H9 (cell line): Measurements from ENCODE around the gene TTLL1. TPM values are rescaled to one million over a fixed set of nuclear protein-coding genes. Genes with fewer than 3 reads are reported as not detected.

Source experiments
- DNase-seq: peaks from one replicate; pipeline ENCODE4 v3.0.0-alpha.2; 2017
- H2AFZ ChIP-seq: one replicate; pipeline ENCODE4 v1.6.1; 2013; ENCODE audit warnings: mild to moderate bottlenecking, low read length, control low read depth, moderate library complexity
- H2AK5ac ChIP-seq: 2 replicates; pipeline ENCODE4 v1.6.1; 2013; ENCODE audit warnings: low read length, control low read depth, mixed read lengths; ENCODE audit not compliant: insufficient read length
- H2BK120ac ChIP-seq: one replicate; pipeline ENCODE4 v1.6.1; 2013; ENCODE audit warnings: low read depth, mild to moderate bottlenecking, low read length, control low read depth, inconsistent platforms; ENCODE audit not compliant: poor library complexity, severe bottlenecking
- H2BK12ac ChIP-seq: 2 replicates; pipeline ENCODE4 v1.6.1; 2013; ENCODE audit warnings: low read length, control low read depth, mixed read lengths, low read depth; ENCODE audit not compliant: insufficient read length
- H2BK15ac ChIP-seq: 2 replicates; pipeline ENCODE4 v1.6.1; 2013; ENCODE audit warnings: low read depth, low read length, control low read depth
- H2BK20ac ChIP-seq: one replicate; pipeline ENCODE4 v1.6.1; 2013; ENCODE audit warnings: low read depth, mild to moderate bottlenecking, low read length, control low read depth, inconsistent platforms; ENCODE audit not compliant: poor library complexity, severe bottlenecking
- H2BK5ac ChIP-seq: 2 replicates; pipeline ENCODE4 v1.6.1; 2013; ENCODE audit warnings: low read length, control low read depth, mixed read lengths; ENCODE audit not compliant: insufficient read length
- H3K14ac ChIP-seq: 2 replicates; pipeline ENCODE4 v1.6.1; 2013; ENCODE audit warnings: low read length, control low read depth; ENCODE audit not compliant: insufficient read depth
- H3K18ac ChIP-seq: 2 replicates; pipeline ENCODE4 v1.6.1; 2013; ENCODE audit warnings: low read depth, mild to moderate bottlenecking, mixed read lengths, low read length, control low read depth; ENCODE audit not compliant: insufficient read length
- H3K23ac ChIP-seq: 2 replicates; pipeline ENCODE4 v1.6.1; 2013; ENCODE audit warnings: low read length, control low read depth, mixed read lengths, low read depth; ENCODE audit not compliant: insufficient read length
- H3K23me2 ChIP-seq: 2 replicates; pipeline ENCODE4 v1.6.1; 2013; ENCODE audit warnings: low read depth, mild to moderate bottlenecking, mixed read lengths, low read length, control low read depth; ENCODE audit not compliant: insufficient read length, poor library complexity, severe bottlenecking
- H3K27ac ChIP-seq: 2 replicates; pipeline ENCODE4 v1.5.1; 2013; ENCODE audit warnings: low read length, control low read depth, mixed read lengths, low read depth; ENCODE audit not compliant: insufficient read length
- H3K27me3 ChIP-seq: 2 replicates; pipeline ENCODE4 v1.6.1; 2013; ENCODE audit warnings: low read length, control low read depth, inconsistent platforms; ENCODE audit not compliant: insufficient read depth
- H3K4ac ChIP-seq: 2 replicates; pipeline ENCODE4 v1.6.1; 2013; ENCODE audit warnings: low read depth, mild to moderate bottlenecking, control low read depth, inconsistent platforms, low read length, moderate library complexity
- H3K4me1 ChIP-seq: 2 replicates; pipeline ENCODE4 v1.6.1; 2013; ENCODE audit warnings: low read length, control low read depth, inconsistent platforms; ENCODE audit not compliant: insufficient read depth
- H3K4me2 ChIP-seq: 2 replicates; pipeline ENCODE4 v1.6.1; 2013; ENCODE audit warnings: low read length, control low read depth, mixed read lengths; ENCODE audit not compliant: insufficient read length, insufficient read depth
- H3K56ac ChIP-seq: 2 replicates; pipeline ENCODE4 v1.6.1; 2013; ENCODE audit warnings: low read depth, mild to moderate bottlenecking, mixed read lengths, low read length, control low read depth; ENCODE audit not compliant: insufficient read length
- H3K79me1 ChIP-seq: 2 replicates; pipeline ENCODE4 v1.6.1; 2013; ENCODE audit warnings: low read depth, mild to moderate bottlenecking, moderate library complexity, low read length, control low read depth, inconsistent platforms; ENCODE audit not compliant: insufficient read depth, poor library complexity, severe bottlenecking
- H3K79me2 ChIP-seq: 2 replicates; pipeline ENCODE4 v1.6.1; 2013; ENCODE audit warnings: low read length, control low read depth, inconsistent platforms; ENCODE audit not compliant: insufficient read depth
- H3K9ac ChIP-seq: 2 replicates; pipeline ENCODE4 v1.6.1; 2013; ENCODE audit warnings: low read length, control low read depth, mixed read lengths; ENCODE audit not compliant: insufficient read length; ENCODE audit errors: extremely low read depth
- H3K9me3 ChIP-seq: one replicate; pipeline ENCODE4 v1.6.1; 2013; ENCODE audit warnings: low read depth, low read length, inconsistent platforms; ENCODE audit not compliant: control insufficient read depth
- H3T11ph ChIP-seq: one replicate; pipeline ENCODE4 v1.6.1; 2013; ENCODE audit warnings: mild to moderate bottlenecking, low read length, control low read depth, inconsistent platforms
- H4K20me1 ChIP-seq: one replicate; pipeline ENCODE4 v1.6.1; 2013; ENCODE audit not compliant: control insufficient read depth, insufficient read length, insufficient read depth
- H4K5ac ChIP-seq: 2 replicates; pipeline ENCODE4 v1.6.1; 2013; ENCODE audit warnings: low read depth, mild to moderate bottlenecking, mixed read lengths, low read length, control low read depth; ENCODE audit not compliant: insufficient read length
- H4K8ac ChIP-seq: replicated peaks from 2 replicates; pipeline ENCODE4 v1.6.1; 2013; ENCODE audit warnings: low read length, control low read depth, mixed read lengths, low read depth; ENCODE audit not compliant: insufficient read length
- H4K91ac ChIP-seq: 2 replicates; pipeline ENCODE4 v1.6.1; 2013; ENCODE audit warnings: low read depth, mild to moderate bottlenecking, moderate library complexity, mixed read lengths, low read length, control low read depth; ENCODE audit not compliant: insufficient read length
- H3K27ac Mint-ChIP-seq, 3 experiments: 2 replicates in 2 of 3; 3 replicates in 1 of 3; pipeline ENCODE4 v1.8.0; 2020 to 2021; ENCODE audit warnings: mixed read lengths in 3 of 3, mild to moderate bottlenecking in 1 of 3, moderate library complexity in 1 of 3
- H3K27me3 Mint-ChIP-seq: 2 replicates; pipeline ENCODE4 v1.8.0; 2021; ENCODE audit warnings: low read depth, mild to moderate bottlenecking, moderate library complexity, mixed read lengths
- H3K36me3 Mint-ChIP-seq, 3 experiments: 2 replicates in 2 of 3; 3 replicates in 1 of 3; pipeline ENCODE4 v1.8.0; 2020 to 2021; ENCODE audit warnings: low read depth in 3 of 3, mixed read lengths in 3 of 3; ENCODE audit not compliant: insufficient read depth in 1 of 3
- H3K4me1 Mint-ChIP-seq, 2 experiments: 2 replicates each; pipeline ENCODE4 v1.8.0; 2020; ENCODE audit warnings: mixed read lengths in 2 of 2
- H3K4me3 Mint-ChIP-seq, 2 experiments: 2 replicates in 1 of 2; 3 replicates in 1 of 2; pipeline ENCODE4 v1.8.0; 2020 to 2021; ENCODE audit warnings: mild to moderate bottlenecking in 2 of 2, mixed read lengths in 2 of 2, moderate library complexity in 1 of 2
- H3K9me3 Mint-ChIP-seq, 2 experiments: 2 replicates in 1 of 2; 3 replicates in 1 of 2; pipeline ENCODE4 v1.8.0; 2020; ENCODE audit warnings: mild to moderate bottlenecking in 2 of 2, mixed read lengths in 2 of 2, moderate library complexity in 1 of 2
- CTCF ChIP-seq: fragments of 200-600 bp; sonication (generic); conservative IDR thresholded peaks from 3 replicates; pipeline ENCODE4 v1.8.0; 2021; ENCODE audit warnings: antibody characterized with exemption, mild to moderate bottlenecking
- WGBS: extraction: QIAGEN DNeasy Blood & Tissue Kit; methylation state at CpG from one replicate; pipeline ENCODE4 v1.1.7; 2013; ENCODE audit warnings: missing lambda C conversion rate, low lambda C conversion rate, mixed read lengths; ENCODE audit not compliant: insufficient read length; ENCODE audit errors: extremely low coverage; 5-methylcytosine and 5-hydroxymethylcytosine counted together
- total RNA-seq: library from RNA; stranded (reverse); gene quantifications from 2 replicates; pipeline ENCODE4 v1.2.1, GENCODE V29; 2021

TTLL1 gene
- total RNA-seq, 1 experiment from 2014 or later: 4.1 TPM

DNA sequence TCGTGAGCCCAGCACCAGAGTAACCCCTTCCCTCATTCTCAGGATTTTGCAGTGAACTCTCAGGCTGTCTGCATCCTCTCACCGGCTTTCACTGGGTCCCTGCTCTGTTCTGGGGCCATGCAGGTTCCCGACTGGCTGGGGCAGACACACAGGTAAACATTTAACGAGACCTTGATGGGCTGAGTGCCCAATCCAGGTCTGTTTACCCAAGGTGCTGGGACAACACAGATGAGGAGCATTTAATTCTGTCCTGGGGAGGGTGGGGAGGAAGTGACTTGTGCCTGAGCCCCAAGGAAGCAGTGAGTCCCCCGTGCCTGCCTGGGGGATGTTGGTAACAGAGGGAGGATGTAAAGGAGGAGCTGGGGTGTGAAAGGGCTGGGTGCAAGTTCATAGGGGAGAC, 25.8 kb upstream of the TTLL1 start:
- Histone ChIP-seq H3K23ac (no peak overlapping the region), H3T11ph (no peak overlapping the region), H2BK20ac (no peak overlapping the region), H3K4me1 (peaks cover 4% of the 10 kb centered on the region; the same call in 1 of the 2 replicates), H3K23me2 (peaks cover 11% of the 10 kb centered on the region), H3K9ac (no peak overlapping the region), H2BK12ac (no peak overlapping the region), H4K8ac (no peak overlapping the region), H4K5ac (no peak overlapping the region), H3K79me1 (no peaks in the 10 kb centered on the region), H3K18ac (no peak overlapping the region), H4K91ac (no peak overlapping the region), H2AK5ac (no peak overlapping the region), H3K9me3 (no peaks in the 10 kb centered on the region), H2BK15ac (no peak overlapping the region), H3K27me3 (peaks cover 20% of the 10 kb centered on the region), H3K79me2 (no peaks in the 10 kb centered on the region), H3K4me2 (no peak overlapping the region), H2BK5ac (no peak overlapping the region), H3K56ac (no peak overlapping the region), H3K27ac (no peak overlapping the region), H4K20me1 (peaks cover 2% of the 10 kb centered on the region), H2AFZ (no peak overlapping the region), H2BK120ac (no peak overlapping the region), H3K14ac (no peak overlapping the region; the same call in 1 of the 2 replicates), H3K4ac (no peak overlapping the region)
- no CpG with 5 or more reads among the region's 5 CpGs for WGBS
- TF ChIP-seq CTCF: no peak
- H3K9me3 Mint-ChIP-seq: no peaks in the 10 kb centered on the region
- DNase-seq: no peak
- H3K4me1 Mint-ChIP-seq: peaks cover 15 to 29% of the 10 kb centered on the region in 2 experiments
- no peak overlapping the region for H3K4me3 Mint-ChIP-seq
- no peaks in the 10 kb centered on the region for H3K36me3 Mint-ChIP-seq
- H3K27ac Mint-ChIP-seq: peak overlapping the region in 1 of 3 experiments; percentile 79; a peak in 1 of 7 replicates
- peaks cover 55% of the 10 kb centered on the region for H3K27me3 Mint-ChIP-seq
